HG03103 (cell line): ENCODE results near the gene USF2.
"Not testable (repeated sequence)": the region's sequence is repeated elsewhere in the genome, so short reads cannot be mapped to it uniquely, and the experiment has no call there.

ENCODE experiments used
- ATAC-seq: cut with Tn5 transposase; IDR thresholded peaks from one replicate; pipeline ENCODE4 v1.9.1; 2021; ENCODE audit warnings: low read depth; ENCODE audit not compliant: unreplicated experiment

The USF2 gene

GRCh38 chr19:35279985-35280821 lies 11.4 kb downstream of the USF2 start:
- ATAC-seq, result no peak

GRCh38 chr19:35281303-35281702 lies 12.5 kb downstream of the USF2 start:
- ATAC-seq, result no peak

- ATAC-seq, result no peak
Observed at GRCh38 chr19:35284153-35285094, 15.7 kb downstream of the USF2 start.

GRCh38 chr19:35285095-35285449 lies 16.3 kb downstream of the USF2 start:
- no peak for ATAC-seq

- not testable (repeated sequence) for ATAC-seq
Observed at GRCh38 chr19:35285465-35285864, 16.7 kb downstream of the USF2 start.

GRCh38 chr19:35286101-35286500 lies 17.3 kb downstream of the USF2 start:
- ATAC-seq, result not testable (repeated sequence)

- no peak for ATAC-seq
Observed at GRCh38 chr19:35287713-35288112, 19.0 kb downstream of the USF2 start.

GRCh38 chr19:35288331-35288730 lies 19.6 kb downstream of the USF2 start:
- no peak for ATAC-seq

GRCh38 chr19:35288906-35289305 lies 20.1 kb downstream of the USF2 start:
- ATAC-seq, result no peak

- no peak for ATAC-seq
Observed at GRCh38 chr19:35290381-35291127, 21.8 kb downstream of the USF2 start.

- no peak for ATAC-seq
Observed at GRCh38 chr19:35291259-35291658, 22.5 kb downstream of the USF2 start.

GRCh38 chr19:35291916-35292315 lies 23.2 kb downstream of the USF2 start, which contains the start of gene MAG:
TSS of gene MAG (plus strand) at chr19:35292161. CDS start at chr19:35295409, 3,248 bp downstream.
- ATAC-seq, result no peak

GRCh38 chr19:35292421-35293362 lies 23.9 kb downstream of the USF2 start:
- ATAC-seq, result no peak

- ATAC-seq, result no peak
Observed at GRCh38 chr19:35293363-35293739, 24.6 kb downstream of the USF2 start.

GRCh38 chr19:35293808-35294207 lies 25.0 kb downstream of the USF2 start:
- ATAC-seq, result no peak

GRCh38 chr19:35294328-35294727 lies 25.6 kb downstream of the USF2 start:
- no peak for ATAC-seq

GRCh38 chr19:35294859-35295791 lies 26.4 kb downstream of the USF2 start:
- ATAC-seq, result no peak

GRCh38 chr19:35295792-35296462 lies 27.2 kb downstream of the USF2 start:
- ATAC-seq, result no peak
